OCI-LY3 (cell line): ENCODE results near the gene ZMYND19.

Experiments
- H2AFZ ChIP-seq: fragments of 200-600, 300-600 bp; shearing (Covaris generic); 2 replicates; pipeline ENCODE4 v1.6.0; 2014; ENCODE audit warnings: antibody characterized with exemption, low read depth, low read length
- H3K27ac ChIP-seq: fragments of 200-600, 300-600 bp; sonication (generic); 2 replicates; pipeline ENCODE4 v1.5.1; 2014; ENCODE audit warnings: mild to moderate bottlenecking, low read length, moderate library complexity, mixed read lengths
- H3K27me3 ChIP-seq: fragments of 200-600, 300-600 bp; sonication (generic); 2 replicates; pipeline ENCODE4 v1.6.1; 2014; ENCODE audit warnings: low read depth, low read length, mixed read lengths
- H3K36me3 ChIP-seq: fragments of 200-600, 300-600 bp; sonication (generic); replicated peaks from 2 replicates; pipeline ENCODE3; 2014; ENCODE audit warnings: low read depth, low read length, mixed read lengths
- H3K4me1 ChIP-seq: fragments of 300-600, 200-600 bp; sonication (generic); 2 replicates; pipeline ENCODE4 v1.6.1; 2014; ENCODE audit warnings: low read length, mixed read lengths
- H3K4me2 ChIP-seq: fragments of 200-600, 300-600 bp; sonication (generic); 2 replicates; pipeline ENCODE4 v1.6.1; 2014; ENCODE audit warnings: low read length, mixed read lengths
- H3K4me3 ChIP-seq: fragments of 300-600, 200-600 bp; sonication (generic); 2 replicates; pipeline ENCODE4 v1.5.1; 2014; ENCODE audit warnings: antibody characterized with exemption, mild to moderate bottlenecking, low read length, moderate library complexity
- H3K79me2 ChIP-seq: fragments of 300-600, 200-600 bp; shearing (Covaris generic); 2 replicates; pipeline ENCODE4 v1.6.1; 2014; ENCODE audit warnings: mild to moderate bottlenecking, low read length, mixed read lengths
- H3K9ac ChIP-seq: fragments of 300-600, 200-600 bp; shearing (Covaris generic); 2 replicates; pipeline ENCODE4 v1.6.0; 2014; ENCODE audit warnings: mild to moderate bottlenecking, low read length, moderate library complexity
- H3K9me3 ChIP-seq: fragments of 200-600, 300-600 bp; shearing (Covaris generic); 2 replicates; pipeline ENCODE4 v1.6.1; 2014; ENCODE audit warnings: low read length, mixed read lengths; ENCODE audit not compliant: insufficient read depth
- H4K20me1 ChIP-seq: fragments of 200-600, 300-600 bp; sonication (generic); 2 replicates; pipeline ENCODE4 v1.6.1; 2016; ENCODE audit warnings: low read length, mixed read lengths; ENCODE audit not compliant: insufficient read depth
- CTCF ChIP-seq: fragments of 200-600, 300-600 bp; sonication (generic); IDR thresholded peaks from 2 replicates; pipeline ENCODE4 v1.5.1; 2014; ENCODE audit warnings: antibody characterized with exemption, low read length, low read depth
- EZH2phosphoT487 ChIP-seq: fragments of 200-600 bp; shearing (Covaris generic); IDR thresholded peaks from 2 replicates; pipeline ENCODE4 v1.6.1; 2018; ENCODE audit warnings: antibody characterized with exemption, mixed run types, low read depth

ZMYND19 gene

GRCh38 chr9:137580209-137580953 lies 9.9 kb downstream of the ZMYND19 start:
- H3K79me2 ChIP-seq, result peaks cover 32% of the 10 kb centered on the region
- H3K4me3 ChIP-seq, result no peak overlapping the region
- H3K27me3 ChIP-seq, result no peaks in the 10 kb centered on the region
- peaks cover 16% of the 10 kb centered on the region for H3K36me3 ChIP-seq
- no peaks in the 10 kb centered on the region for H3K9me3 ChIP-seq
- H3K4me2 ChIP-seq, result no peak overlapping the region
- H4K20me1 ChIP-seq, result peaks cover 14% of the 10 kb centered on the region; the same call in 1 of the 2 replicates
- no peak overlapping the region for H3K9ac ChIP-seq
- no peak overlapping the region for H2AFZ ChIP-seq
- peaks cover 27% of the 10 kb centered on the region for H3K4me1 ChIP-seq
- H3K27ac ChIP-seq, result no peak overlapping the region
- TF ChIP-seq CTCF, result no peak
- TF ChIP-seq EZH2phosphoT487, result no peak

- Histone ChIP-seq H3K27me3 (no peaks in the 10 kb centered on the region), H3K9me3 (no peaks in the 10 kb centered on the region), H3K4me2 (peak overlapping the region; percentile 89), H3K79me2 (peaks cover 41% of the 10 kb centered on the region), H3K4me1 (peaks cover 37% of the 10 kb centered on the region), H4K20me1 (peaks cover 14% of the 10 kb centered on the region; the same call in 1 of the 2 replicates), H3K27ac (peak overlapping the region; percentile 7; the same call in 1 of the 2 replicates), H3K36me3 (peaks cover 17% of the 10 kb centered on the region), H3K4me3 (peak overlapping the region; percentile 98), H2AFZ (peak overlapping the region; percentile 47; the same call in 1 of the 2 replicates), H3K9ac (peak overlapping the region; percentile 33; the same call in 1 of the 2 replicates)
- TF ChIP-seq EZH2phosphoT487 (no peak), CTCF (no peak)
Measured at GRCh38 chr9:137579259-137579604, 11.1 kb downstream of the ZMYND19 start.

- H3K27me3 ChIP-seq, result no peaks in the 10 kb centered on the region
- peak within 1 kb of the TSS; percentile 98 for H3K4me3 ChIP-seq
- H3K4me2 ChIP-seq, result peak within 1 kb of the TSS; percentile 89
- H4K20me1 ChIP-seq, result peaks cover 13% of the 10 kb centered on the region; the same call in 1 of the 2 replicates
- H3K9me3 ChIP-seq, result no peaks in the 10 kb centered on the region
- peak within 1 kb of the TSS; percentile 47; the same call in 1 of the 2 replicates for H2AFZ ChIP-seq
- peak within 1 kb of the TSS; percentile 86 for H3K27ac ChIP-seq
- peaks cover 44% of the 10 kb centered on the region for H3K79me2 ChIP-seq
- H3K9ac ChIP-seq, result peak within 1 kb of the TSS; percentile 86
- peaks cover 21% of the 10 kb centered on the region for H3K36me3 ChIP-seq
- TF ChIP-seq EZH2phosphoT487, result no peak
- TF ChIP-seq CTCF, result peak; percentile 79
- H3K4me1 ChIP-seq, result peaks cover 37% of the 10 kb centered on the region
Measured at GRCh38 chr9:137578518-137579258, 11.6 kb downstream of the ZMYND19 start, which contains the start of gene DPH7. TSS of gene DPH7 (minus strand) at chr9:137578925. CDS start at chr9:137578777, 148 bp downstream.
